ENCODE measurements around the gene PHF13.
"Not testable (repeated sequence)": the region's sequence is repeated elsewhere in the genome, so short reads cannot be mapped to it uniquely, and the experiment has no call there.

Gene PHF13

DNA sequence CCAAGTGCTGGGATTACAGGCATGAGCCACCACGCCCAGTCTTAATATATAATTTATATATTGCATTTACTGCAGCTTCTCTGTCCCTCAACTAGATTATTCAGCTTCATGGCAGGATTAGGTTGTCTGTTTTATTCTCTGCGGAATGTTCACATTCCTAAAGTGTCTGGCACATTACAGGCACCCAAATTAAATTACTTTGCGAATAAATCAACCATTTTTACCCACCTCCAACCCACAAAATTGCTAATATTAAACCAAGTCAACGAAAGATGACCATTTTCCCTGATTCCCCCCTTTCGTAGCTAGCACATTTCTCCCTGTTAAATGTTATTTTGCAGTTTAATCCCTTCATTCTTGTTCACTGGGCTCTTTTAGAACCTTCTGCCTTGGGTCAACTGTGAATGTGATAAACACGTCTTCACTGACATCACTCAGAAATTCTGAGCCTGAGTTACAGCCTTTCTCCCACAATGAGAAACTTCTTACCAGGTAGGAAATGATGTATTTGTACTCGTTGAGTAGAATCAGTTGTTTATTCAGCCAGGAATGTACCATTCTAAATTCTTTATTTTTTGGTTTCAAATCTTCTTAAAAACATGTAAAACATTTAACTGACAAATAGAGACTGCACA is 47.0 kb downstream of the PHF13 start:
- no peak for DNase-seq (ENCODE audit: low spot score)

DNA sequence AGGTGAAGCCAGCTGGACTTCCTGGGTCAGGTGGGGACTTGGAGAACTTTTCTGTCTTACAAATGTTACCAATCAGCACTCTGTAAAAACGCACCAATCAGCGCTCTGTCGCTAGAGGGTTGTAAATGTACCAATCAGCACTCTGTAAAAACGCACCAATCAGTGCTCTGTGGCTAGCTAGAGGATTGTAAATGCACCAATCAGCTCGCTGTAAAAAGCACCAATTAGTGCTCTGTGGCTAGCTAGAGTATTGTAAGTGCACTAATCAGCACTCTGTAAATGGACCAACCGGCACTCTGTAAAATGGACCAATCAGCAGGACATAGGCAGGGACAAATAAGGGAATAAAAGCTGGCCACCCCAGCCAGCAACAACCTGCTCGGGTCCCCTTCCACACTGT is 48.9 kb downstream of the PHF13 start:
- not testable (repeated sequence) for DNase-seq (ENCODE audit: low spot score)

DNA sequence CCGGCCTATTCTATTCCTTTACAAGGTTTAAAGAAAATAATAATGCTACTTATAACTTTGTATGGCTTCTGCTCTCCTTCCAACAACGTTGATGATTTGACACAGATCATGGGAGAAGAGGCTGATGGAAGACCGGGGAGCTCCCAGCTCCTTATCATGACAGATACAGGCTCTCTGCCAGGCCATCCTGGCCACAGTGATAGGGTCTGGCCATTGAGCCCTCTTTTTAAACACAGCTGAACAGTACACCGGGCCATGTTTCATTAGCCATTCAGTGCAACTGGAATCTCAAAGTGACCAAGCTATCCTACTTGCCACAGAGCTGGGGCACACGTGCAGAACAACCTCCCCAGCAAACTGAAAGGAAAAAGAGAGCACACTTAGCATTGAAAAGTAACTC is 53.2 kb downstream of the PHF13 start:
- no peak for DNase-seq (ENCODE audit: low spot score)

DNA sequence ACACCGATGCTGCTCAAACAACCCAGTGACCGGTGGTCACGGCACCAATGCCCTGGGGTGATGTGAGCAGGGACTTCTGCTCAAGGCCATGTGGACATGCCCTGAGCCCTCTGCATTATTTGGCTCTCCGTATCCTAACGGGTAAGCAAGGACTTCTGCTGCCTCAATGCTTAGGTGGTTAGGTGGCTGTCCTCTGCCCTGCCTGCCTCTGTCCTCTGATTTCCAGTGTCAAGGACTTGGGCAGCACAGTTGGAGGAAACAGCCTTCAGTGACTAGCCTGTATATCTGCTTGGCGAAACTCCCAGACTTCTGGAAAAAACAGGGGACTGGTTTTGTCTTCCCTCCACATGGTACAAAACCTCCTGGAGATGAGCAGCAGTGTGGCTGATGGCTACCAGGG is 53.6 kb downstream of the PHF13 start:
- DNase-seq (ENCODE audit: low spot score), result no peak

DNA sequence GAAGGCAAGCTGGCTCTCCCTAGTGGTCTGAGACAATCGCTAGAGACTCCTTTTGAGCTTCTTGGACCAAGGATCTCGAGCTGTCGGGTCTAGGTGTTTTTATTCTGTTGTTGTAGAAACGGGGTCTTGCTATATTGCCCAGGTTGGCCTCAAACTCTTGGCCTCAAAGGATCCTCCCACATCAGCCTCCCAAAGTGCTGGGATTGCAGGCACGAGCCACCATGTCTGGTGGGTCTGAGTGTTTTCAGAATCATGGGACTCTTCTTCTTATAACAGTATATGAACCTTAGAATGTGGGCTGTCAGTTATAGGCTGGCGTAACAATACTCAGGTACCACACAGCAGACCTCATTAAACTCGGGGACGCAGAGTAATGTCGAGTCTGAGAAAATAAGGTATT is 55.0 kb downstream of the PHF13 start:
- DNase-seq (ENCODE audit: low spot score), result no peak

DNA sequence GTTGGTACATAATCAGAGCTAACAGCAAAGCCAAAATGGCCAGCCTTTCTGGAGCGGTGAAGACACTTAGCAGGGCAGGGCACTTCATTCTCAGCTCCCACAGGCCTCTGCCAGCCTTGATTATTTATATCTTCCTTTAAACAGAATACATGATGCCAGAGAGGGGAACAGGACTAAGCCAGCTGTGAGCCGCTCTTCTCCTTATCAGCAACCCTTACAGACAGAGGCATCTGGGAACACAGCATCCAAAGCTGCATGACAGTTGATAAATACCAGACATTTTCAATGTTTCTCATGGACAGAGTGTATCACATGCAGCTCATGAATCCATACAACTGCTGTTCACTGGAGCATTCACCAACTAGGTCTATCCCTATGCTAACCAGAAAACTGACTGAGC is 59.0 kb downstream of the PHF13 start:
- peak; percentile 95 for DNase-seq (ENCODE audit: low spot score)

All from SK-N-DZ (cell line).